ENCODE measurements around the gene C17orf58.
A peak's percentile ranks its signal among the peaks of the same experiment; 100 is the strongest.
"Not testable (repeated sequence)": the region's sequence is repeated elsewhere in the genome, so short reads cannot be mapped to it uniquely, and the experiment has no call there.

Gene C17orf58
- 9.2 to 50.1 (median 15.8) reads per million in 17 experiments for total RNA-seq

- DNase-seq = peak; percentile 19 to 57 (median 30)
These were observed at the start of gene C17orf58 for GRCh38 chr17:67996301-67997171. TSS of gene C17orf58 (minus strand) at chr17:67996469. CDS start at chr17:67996198, 271 bp downstream.

GRCh38 chr17:68036304-68037147 is 40.3 kb upstream of the C17orf58 start:
- peak in 2 of 4 experiments; percentile 18 to 37 for DNase-seq

GRCh38 chr17:68035523-68036303 is 39.4 kb upstream of the C17orf58 start, which contains the start of gene KPNA2:
TSS of gene KPNA2 (plus strand) at chr17:68035735. CDS start at chr17:68037133, 1,398 bp downstream.
- peak; percentile 97 to 99 (median 98) for DNase-seq

GRCh38 chr17:68035131-68035522 is 38.9 kb upstream of the C17orf58 start:
- peak in 2 of 4 experiments; percentile 98 for DNase-seq

- DNase-seq = no peak
These were observed 38.1 kb upstream of the C17orf58 start for GRCh38 chr17:68034452-68034776.

GRCh38 chr17:68033636-68034451 is 37.6 kb upstream of the C17orf58 start:
- DNase-seq = no peak

- DNase-seq = no peak
These were observed 33.4 kb upstream of the C17orf58 start for GRCh38 chr17:68029512-68030215.

GRCh38 chr17:68022547-68022946 is 26.3 kb upstream of the C17orf58 start:
- not testable (repeated sequence) for DNase-seq

- DNase-seq = no peak
These were observed 25.7 kb upstream of the C17orf58 start for GRCh38 chr17:68021963-68022362.

GRCh38 chr17:68020791-68021190 is 24.5 kb upstream of the C17orf58 start:
- not testable (repeated sequence) for DNase-seq

- peak in 1 of 4 experiments; percentile 23 for DNase-seq
These were observed 24.1 kb upstream of the C17orf58 start for GRCh38 chr17:68020409-68020756.

GRCh38 chr17:68019675-68020408 is 23.6 kb upstream of the C17orf58 start:
- peak; percentile 98 to 99 (median 99) for DNase-seq

- no peak for DNase-seq
These were observed 23.0 kb upstream of the C17orf58 start for GRCh38 chr17:68019336-68019674.

- DNase-seq = not testable (repeated sequence)
These were observed 22.2 kb upstream of the C17orf58 start for GRCh38 chr17:68018493-68018892.

GRCh38 chr17:68016838-68017237 is 20.6 kb upstream of the C17orf58 start:
- DNase-seq = no peak

- DNase-seq = no peak
These were observed 18.9 kb upstream of the C17orf58 start for GRCh38 chr17:68015081-68015723.

GRCh38 chr17:68013385-68013784 is 17.1 kb upstream of the C17orf58 start:
- DNase-seq = no peak

GRCh38 chr17:68011199-68011665 is 15.0 kb upstream of the C17orf58 start:
- DNase-seq = peak; percentile 72 to 87 (median 83)

GRCh38 chr17:68006797-68007196 is 10.5 kb upstream of the C17orf58 start:
- no peak for DNase-seq

GRCh38 chr17:68004201-68004600 is 7.9 kb upstream of the C17orf58 start:
- DNase-seq = no peak

All from suppressor macrophage (primary cell).